ENCODE data around the gene FAM199X.
A peak's percentile ranks its signal among the peaks of the same experiment; 100 is the strongest.

FAM199X gene

GRCh38 chrX:104165894-104166734 is at the start of gene FAM199X:
Gene FAM199X, plus strand, starts transcription at chrX:104166453. Its CDS starts 333 bp downstream, at chrX:104166786.
- DNase-seq (ENCODE audit: low read depth in 2 of 2) = peak; percentile 70 to 73

GRCh38 chrX:104117759-104118158 is 48.5 kb upstream of the FAM199X start:
- no peak for DNase-seq (ENCODE audit: low read depth in 2 of 2)

GRCh38 chrX:104118765-104119164 is 47.5 kb upstream of the FAM199X start:
- no peak for DNase-seq (ENCODE audit: low read depth in 2 of 2)

GRCh38 chrX:104122829-104123228 is 43.4 kb upstream of the FAM199X start:
- no peak for DNase-seq (ENCODE audit: low read depth in 2 of 2)

- no peak for DNase-seq (ENCODE audit: low read depth in 2 of 2)
These were observed 39.4 kb upstream of the FAM199X start for GRCh38 chrX:104126856-104127255.

GRCh38 chrX:104130808-104131207 is 35.4 kb upstream of the FAM199X start:
- no peak for DNase-seq (ENCODE audit: low read depth in 2 of 2)

- DNase-seq (ENCODE audit: low read depth in 2 of 2) = no peak
These were observed 31.5 kb upstream of the FAM199X start for GRCh38 chrX:104134583-104135261.

GRCh38 chrX:104135677-104136076 is 30.6 kb upstream of the FAM199X start:
- no peak for DNase-seq (ENCODE audit: low read depth in 2 of 2)

GRCh38 chrX:104136241-104137019 is 29.8 kb upstream of the FAM199X start:
- peak in 1 of 2 donors; percentile 44 for DNase-seq (ENCODE audit: low read depth in 2 of 2)

GRCh38 chrX:104137496-104137895 is 28.8 kb upstream of the FAM199X start:
- DNase-seq (ENCODE audit: low read depth in 2 of 2) = no peak

- DNase-seq (ENCODE audit: low read depth in 2 of 2) = no peak
These were observed 25.0 kb upstream of the FAM199X start for GRCh38 chrX:104141087-104141760.

GRCh38 chrX:104151037-104151436 is 15.2 kb upstream of the FAM199X start:
- DNase-seq (ENCODE audit: low read depth in 2 of 2) = no peak

- DNase-seq (ENCODE audit: low read depth in 2 of 2) = peak; percentile 54 to 55
These were observed 9.4 kb upstream of the FAM199X start, which contains the start of gene SLC25A53 for GRCh38 chrX:104156630-104157529. Gene SLC25A53, minus strand, starts transcription at chrX:104157009. Its CDS starts 51,752 bp downstream, at chrX:104105257.

GRCh38 chrX:104166735-104167436 is 633 bp downstream of the FAM199X start:
- DNase-seq (ENCODE audit: low read depth in 2 of 2) = no peak

GRCh38 chrX:104168127-104168526 is 1.9 kb downstream of the FAM199X start:
- no peak for DNase-seq (ENCODE audit: low read depth in 2 of 2)

- no peak for DNase-seq (ENCODE audit: low read depth in 2 of 2)
These were observed 5.9 kb downstream of the FAM199X start for GRCh38 chrX:104172121-104172520.

GRCh38 chrX:104172788-104173187 is 6.5 kb downstream of the FAM199X start:
- no peak for DNase-seq (ENCODE audit: low read depth in 2 of 2)

GRCh38 chrX:104173841-104174240 is 7.6 kb downstream of the FAM199X start:
- DNase-seq (ENCODE audit: low read depth in 2 of 2) = no peak

- no peak for DNase-seq (ENCODE audit: low read depth in 2 of 2)
These were observed 17.4 kb downstream of the FAM199X start for GRCh38 chrX:104183685-104184084.

- DNase-seq (ENCODE audit: low read depth in 2 of 2) = no peak
These were observed 21.7 kb downstream of the FAM199X start for GRCh38 chrX:104187931-104188330.

Measured in stimulated activated CD4-positive, alpha-beta T cell treated with anti-CD3 and anti-CD28 coated beads, Interleukin-1b, Interleukin-23, amount 100 ng/mL, for 4 hours (primary cell).